Measurements from ENCODE around the gene DMD. TPM values are rescaled to one million over a fixed set of nuclear protein-coding genes. Genes with fewer than 3 reads are reported as not detected.

The DMD gene
- total and polyA plus RNA-seq, 2 of the 8 experiments (the other 6 are each of a cell fraction or from before 2014, with no cell fraction given), result 4.8 to 7.4 TPM

- Histone ChIP-seq H3K23me2 (ENCODE audit: low read depth, low read length) (no peaks in the 10 kb centered on the region), H3K36me3 (ENCODE audit: control insufficient read depth in 2 of 4, insufficient read depth in 4 of 4, low read length in 3 of 4) (peaks cover 0 to 2% (median 0%) of the 10 kb centered on the region in 4 experiments; a peak in 1 of 8 replicates), H3K14ac (ENCODE audit: insufficient read length) (no peak overlapping the region), H2AFZ (ENCODE audit: low read length) (no peak overlapping the region), H3K56ac (replicated peaks; ENCODE audit: insufficient read length, low read depth, low read length) (no peak overlapping the region), H2BK20ac (ENCODE audit: low read length) (no peak overlapping the region), H2BK15ac (ENCODE audit: low read length) (no peak overlapping the region), H3K18ac (ENCODE audit: extremely low read depth, low read length) (no peak overlapping the region), H3K9me3 (ENCODE audit: insufficient read depth in 2 of 2, low read depth in 1 of 2, low read length in 1 of 2) (no peaks in the 10 kb centered on the region), H3K4ac (replicated peaks; ENCODE audit: insufficient read length, low read depth, low read length) (no peak overlapping the region), H3K9ac (replicated peaks in 1 of 4; ENCODE audit: extremely low read depth in 1 of 4, low read depth in 3 of 4, low read length in 3 of 4) (no peak overlapping the region), H3K79me1 (ENCODE audit: low read depth, low read length) (no peaks in the 10 kb centered on the region), H3K4me2 (ENCODE audit: insufficient read depth in 1 of 2, low read depth in 2 of 2, low read length in 2 of 2) (no peak overlapping the region), H3K79me2 (ENCODE audit: control insufficient read depth in 1 of 2, insufficient read depth in 2 of 2, low read length in 2 of 2) (no peaks in the 10 kb centered on the region), H2BK120ac (replicated peaks; ENCODE audit: low read depth, low read length) (no peak overlapping the region), H4K5ac (ENCODE audit: insufficient read length, low read depth, low read length) (no peak overlapping the region), H2BK12ac (ENCODE audit: low read depth, low read length) (no peak overlapping the region), H3K4me1 (replicated peaks in 1 of 4; ENCODE audit: control insufficient read depth in 3 of 4, insufficient read depth in 4 of 4, low read length in 3 of 4) (no peaks in the 10 kb centered on the region), H3K27me3 (replicated peaks in 1 of 4; ENCODE audit: control insufficient read depth in 3 of 4, extremely low read depth in 1 of 4, insufficient read depth in 3 of 4, low read length in 3 of 4) (no peaks in the 10 kb centered on the region), H4K8ac (ENCODE audit: extremely low read depth, insufficient read depth, low read length) (no peak overlapping the region), H2BK5ac (ENCODE audit: low read depth, low read length) (no peak overlapping the region), H3K27ac (ENCODE audit: low read depth, low read length) (no peak overlapping the region), H2AK5ac (ENCODE audit: low read depth, low read length) (no peak overlapping the region), H3K4me3 (ENCODE audit: extremely low read depth in 1 of 4, insufficient read depth in 2 of 4, low read depth in 3 of 4, low read length in 4 of 4) (no peak overlapping the region), H4K91ac (replicated peaks; ENCODE audit: insufficient read length, low read length) (no peak overlapping the region), H3K23ac (ENCODE audit: insufficient read length) (no peak overlapping the region), H4K20me1 (replicated peaks in 1 of 2; ENCODE audit: control insufficient read depth in 1 of 2, insufficient read depth in 2 of 2, low read length in 2 of 2) (no peaks in the 10 kb centered on the region)
- CTCF ChIA-PET (ENCODE audit: partially characterized antibody), result no interaction called here
- WGBS, 2 experiments (ENCODE audit: extremely low coverage in 1 of 2, insufficient coverage in 1 of 2, insufficient read length in 1 of 2, insufficient replicate concordance in 2 of 2, low coverage in 1 of 2, low lambda C conversion rate in 2 of 2, missing lambda C conversion rate in 1 of 2), result 98% methylated on average over 4 of the region's 4 CpGs; no CpG with 5 or more reads in 1 of the 2 experiments
- DNase-seq (ENCODE audit: low read depth in 1 of 2, low spot score in 2 of 2) (no peak), FAIRE-seq (no peak)
- POLR2A ChIA-PET (ENCODE audit: partially characterized antibody), result no interaction called here
- TF ChIP-seq SP4 (IDR thresholded peaks at IDR 0.05; ENCODE audit: low read length) (no peak), POU5F1 (IDR thresholded peaks at IDR 0.05; ENCODE audit: low read depth, low read length) (no peak), ASH2L (IDR thresholded peaks at IDR 0.05; ENCODE audit: low read length) (no peak), NRF1 (IDR thresholded peaks at IDR 0.05; ENCODE audit: low read depth, low read length) (no peak), RNF2 (IDR thresholded peaks at IDR 0.05; ENCODE audit: borderline replicate concordance, low read depth, low read length, missing control alignments, poor library complexity, severe bottlenecking) (no peak), SIN3A (conservative IDR thresholded peaks at IDR 0.05 in 1 of 2, IDR thresholded peaks at IDR 0.05 in 1 of 2; ENCODE audit: low read depth in 1 of 2, low read length in 2 of 2) (no peak), EGR1 (IDR thresholded peaks at IDR 0.05; ENCODE audit: borderline replicate concordance, low read depth, low read length) (no peak), CTCF (IDR thresholded peaks at IDR 0.05; ENCODE audit: control extremely low read depth in 1 of 3, insufficient read depth in 1 of 3, low read depth in 1 of 3, low read length in 3 of 3) (no peak), E2F6 (IDR thresholded peaks at IDR 0.05) (no peak), MAX (IDR thresholded peaks at IDR 0.05) (no peak), CBX5 (IDR thresholded peaks at IDR 0.05; ENCODE audit: low read depth, low read length) (no peak)
Measured at GRCh38 chrX:31124536-31124935, 2086.8 kb downstream of the DMD start.

Data from H1 (cell line).